ENCODE measurements around the gene TRAPPC3L. TPM values are rescaled to one million over a fixed set of nuclear protein-coding genes. Genes with fewer than 3 reads are reported as not detected.

TRAPPC3L gene
- total and polyA plus RNA-seq, 2 of the 13 experiments (the other 11 are each of a cell fraction or from before 2014, with no cell fraction given), result not detected

- TF ChIP-seq CHD4 (IDR thresholded peaks at IDR 0.05; ENCODE audit: borderline replicate concordance, low read length) (no peak), IRF2 (CRISPR knock-in tag; IDR thresholded peaks at IDR 0.05) (no peak), BRD4 (CRISPR knock-in tag; IDR thresholded peaks at IDR 0.05) (no peak), MAFG (CRISPR knock-in tag; IDR thresholded peaks at IDR 0.05) (no peak), BORCS8-MEF2B (CRISPR knock-in tag; IDR thresholded peaks at IDR 0.05) (no peak), ZNF44 (CRISPR knock-in tag; IDR thresholded peaks at IDR 0.05) (0 out of 2 replicates have a peak, but pooled peaks have one; percentile 34), AHDC1 (CRISPR knock-in tag; IDR thresholded peaks at IDR 0.05; ENCODE audit: borderline replicate concordance) (no peak), ZNF180 (CRISPR knock-in tag; IDR thresholded peaks at IDR 0.05; ENCODE audit: borderline replicate concordance, low read depth) (no peak), ARID3A (IDR thresholded peaks at IDR 0.05; ENCODE audit: low read depth, low read length) (no peak; the same call in 1 of the 2 replicates), SMC3 (IDR thresholded peaks at IDR 0.05; ENCODE audit: low read length) (peak; percentile 77), TEAD2 (CRISPR knock-in tag; IDR thresholded peaks at IDR 0.05) (no peak), NFYC (CRISPR knock-in tag; IDR thresholded peaks at IDR 0.05) (no peak), ZNF703 (CRISPR knock-in tag; IDR thresholded peaks at IDR 0.05; ENCODE audit: borderline replicate concordance) (no peak), ZNF10 (CRISPR knock-in tag; IDR thresholded peaks at IDR 0.05; ENCODE audit: borderline replicate concordance, low read depth) (no peak), ZNF746 (CRISPR knock-in tag; IDR thresholded peaks at IDR 0.05) (no peak), ZNF619 (CRISPR knock-in tag; IDR thresholded peaks at IDR 0.05) (no peak), BRCA1 (CRISPR knock-in tag; IDR thresholded peaks at IDR 0.05) (no peak), ZNF468 (CRISPR knock-in tag; IDR thresholded peaks at IDR 0.05) (no peak), POGK (CRISPR knock-in tag; conservative IDR thresholded peaks at IDR 0.05) (no peak), CTCF (CRISPR knock-in tag; IDR thresholded peaks at IDR 0.05) (peak; percentile 77), ZMYM2 (CRISPR knock-in tag; IDR thresholded peaks at IDR 0.05) (no peak), HMGA1 (CRISPR knock-in tag; conservative IDR thresholded peaks at IDR 0.05) (no peak)
Measured at GRCh38 chr6:116536216-116536621, 9.3 kb downstream of the TRAPPC3L start (continued).

Data from HepG2 (cell line).